ENCODE results near the gene LRRC37A2.
"Not testable (repeated sequence)": the region's sequence is repeated elsewhere in the genome, so short reads cannot be mapped to it uniquely, and the experiment has no call there.

The LRRC37A2 gene

DNA sequence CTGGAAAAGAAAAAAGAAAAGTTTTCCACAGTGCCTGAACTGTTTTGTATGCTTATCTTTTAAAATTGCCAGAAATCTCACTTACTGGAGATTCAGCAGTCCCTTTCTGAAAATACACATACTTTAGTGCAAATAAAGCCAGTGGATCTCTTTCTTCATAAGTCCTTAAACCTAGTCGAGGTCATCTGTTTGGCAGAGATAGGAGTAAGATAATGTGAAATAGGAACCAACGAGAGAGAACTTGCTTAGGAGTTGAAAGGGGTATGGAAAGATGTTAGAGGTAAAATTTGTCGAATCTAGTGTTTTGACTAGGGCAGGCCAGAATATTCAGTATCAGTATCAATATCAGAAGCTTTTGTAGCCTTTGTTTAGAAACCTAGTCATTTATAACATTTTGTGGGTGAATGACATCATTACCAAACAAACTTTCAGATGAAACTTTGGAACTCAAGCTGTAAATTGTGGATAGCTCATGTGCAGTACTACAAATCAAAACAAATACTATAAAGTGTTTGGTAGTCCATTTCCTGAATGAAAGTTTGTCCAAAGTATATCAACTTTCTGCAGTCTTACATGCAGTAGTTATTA is 86.2 kb downstream of the LRRC37A2 start:
- not testable (repeated sequence) for DNase-seq

DNA sequence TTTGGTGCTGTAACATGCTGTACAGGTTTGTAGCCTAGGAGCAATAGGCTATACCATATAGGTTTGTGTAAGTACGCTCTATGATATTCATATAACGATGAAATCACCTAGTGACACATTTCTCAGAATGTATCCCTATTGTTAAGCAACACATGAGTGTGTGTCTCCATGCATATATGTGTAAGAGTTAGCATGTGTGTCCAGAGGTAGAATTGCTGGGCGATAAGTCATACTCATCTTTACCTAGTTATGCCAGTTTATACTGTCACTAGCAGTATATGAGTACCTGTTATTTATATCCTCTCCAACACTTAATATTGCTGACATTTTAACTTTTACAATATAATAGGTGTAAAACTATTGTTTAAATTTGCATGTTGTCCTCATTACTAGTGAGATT is 88.5 kb downstream of the LRRC37A2 start:
- DNase-seq: not testable (repeated sequence)

- DNase-seq: not testable (repeated sequence)
Observed at GRCh38 chr17:46603125-46603524, 90.9 kb downstream of the LRRC37A2 start.

All from inflammatory macrophage (primary cell).